H1 (cell line): ENCODE measurements around the gene HEPHL1. TPM values are rescaled to one million over a fixed set of nuclear protein-coding genes. Genes with fewer than 3 reads are reported as not detected.

ENCODE experiments used
- SAP30 ChIP-seq: fragments of 300-600 bp; sonication (generic); IDR thresholded peaks from 2 replicates; pipeline ENCODE4 v1.7.1; 2012; ENCODE audit warnings: low read length, moderate library complexity, mild to moderate bottlenecking, inconsistent platforms; ENCODE audit not compliant: insufficient read depth, insufficient replicate concordance
- polyA plus RNA-seq, 7 experiments: library from polyadenylated mRNA; depleted of rRNA in 3 of 7; stranded (reverse) in 5 of 7; unstranded in 2 of 7; fragments of >200 nt in 5 of 7; fragments of 200-250 nt in 2 of 7; gene quantifications; 1 replicate in 5 of 7; 2 replicates in 1 of 7; 4 replicates in 1 of 7; pipeline versions ENCODE4 v1.2.1 to v1.2.3, GENCODE V29; 2011 to 2013; ENCODE audit warnings: missing spikeins in 2 of 7, mixed read lengths in 2 of 7
- total RNA-seq: library from RNA; stranded (reverse); fragmentation: NEBNext Ultra II Directional; extraction: Animal tissue kit (Norgen Biotek cat#: 25700); gene quantifications from 2 replicates; pipeline ENCODE4 v1.2.1, GENCODE V29; 2021
- TF ChIP-seq, protein P1 (sequence below): IDR thresholded peaks from 2 replicates; pipeline ENCODE4 v1.6.1; 2011; ENCODE audit warnings: low read length, improper control_type of control experiment

HEPHL1 gene
- total and polyA plus RNA-seq, 2 of the 8 experiments (the other 6 are each of a cell fraction or from before 2014, with no cell fraction given): 0.09 to 0.11 TPM

GRCh38 chr11:94048032-94048709 lies 27.0 kb downstream of the HEPHL1 start (continued):
- TF ChIP-seq, protein P1, sequence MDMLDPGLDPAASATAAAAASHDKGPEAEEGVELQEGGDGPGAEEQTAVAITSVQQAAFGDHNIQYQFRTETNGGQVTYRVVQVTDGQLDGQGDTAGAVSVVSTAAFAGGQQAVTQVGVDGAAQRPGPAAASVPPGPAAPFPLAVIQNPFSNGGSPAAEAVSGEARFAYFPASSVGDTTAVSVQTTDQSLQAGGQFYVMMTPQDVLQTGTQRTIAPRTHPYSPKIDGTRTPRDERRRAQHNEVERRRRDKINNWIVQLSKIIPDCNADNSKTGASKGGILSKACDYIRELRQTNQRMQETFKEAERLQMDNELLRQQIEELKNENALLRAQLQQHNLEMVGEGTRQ: no peak
- no peak for TF ChIP-seq SAP30
- TF ChIP-seq, all 59 proteins: peak for 0
